GM13976 (cell line): Measurements from ENCODE around the gene RCCD1.

Experiments used
- DNase-seq: peaks from one replicate; pipeline ENCODE4 v3.0.0; 2012; ENCODE audit warnings: low spot score
- CTCF ChIP-seq: IDR thresholded peaks from 2 replicates; pipeline ENCODE4 v1.5.1; 2012; ENCODE audit warnings: borderline replicate concordance, mild to moderate bottlenecking; ENCODE audit not compliant: insufficient read depth; ENCODE audit errors: extremely low read depth, missing control alignments, control extremely low read depth
- in situ Hi-C: fragments of 300-500 bp; cut with MboI; formaldehyde crosslinking; loops from one replicate; pipeline ENCODE4 v1.12.0; 2022; ENCODE audit warnings: low sequenced_read_pairs, mixed read lengths, inconsistent platforms; ENCODE audit not compliant: unreplicated experiment

RCCD1 gene

GRCh38 chr15:90909976-90910375 lies 44.7 kb upstream of the RCCD1 start:
- DNase-seq = no peak
- in situ Hi-C loops = no loop called here
- TF ChIP-seq CTCF = no peak

GRCh38 chr15:90910441-90911301 lies 44.0 kb upstream of the RCCD1 start:
- in situ Hi-C loops = no loop called here
- no peak for TF ChIP-seq CTCF
- no peak for DNase-seq

- in situ Hi-C loops = no loop called here
- no peak for DNase-seq
- no peak for TF ChIP-seq CTCF
These were observed 43.4 kb upstream of the RCCD1 start for GRCh38 chr15:90911302-90911623.

GRCh38 chr15:90911906-90912769 lies 42.5 kb upstream of the RCCD1 start:
- no peak for DNase-seq
- in situ Hi-C loops = no loop called here
- no peak for TF ChIP-seq CTCF

- DNase-seq = no peak
- no peak for TF ChIP-seq CTCF
- in situ Hi-C loops = no loop called here
These were observed 42.0 kb upstream of the RCCD1 start for GRCh38 chr15:90912770-90913075.

- in situ Hi-C loops = no loop called here
- DNase-seq = no peak
- TF ChIP-seq CTCF = no peak
These were observed 41.2 kb upstream of the RCCD1 start for GRCh38 chr15:90913398-90913944.
